HL-60 (cell line): ENCODE measurements around the gene C13orf42.

Experiments
- POLR2AphosphoS5 ChIP-seq: IDR thresholded peaks from 2 replicates; pipeline ENCODE4 v1.6.1; 2012; ENCODE audit warnings: low read depth
- SPI1 ChIP-seq: IDR thresholded peaks from 2 replicates; pipeline ENCODE4 v1.6.1; 2012; ENCODE audit warnings: low read depth, mild to moderate bottlenecking, borderline replicate concordance
- TF ChIP-seq, protein P1 (sequence below): IDR thresholded peaks from one replicate; pipeline ENCODE4 v1.5.1; 2011; ENCODE audit warnings: low read length, control low read depth, inconsistent platforms; ENCODE audit not compliant: insufficient read depth
- TF ChIP-seq, protein P2 (sequence below): IDR thresholded peaks from 2 replicates; pipeline ENCODE4 v1.6.1; 2012; ENCODE audit warnings: low read depth; ENCODE audit not compliant: insufficient replicate concordance

DNA sequence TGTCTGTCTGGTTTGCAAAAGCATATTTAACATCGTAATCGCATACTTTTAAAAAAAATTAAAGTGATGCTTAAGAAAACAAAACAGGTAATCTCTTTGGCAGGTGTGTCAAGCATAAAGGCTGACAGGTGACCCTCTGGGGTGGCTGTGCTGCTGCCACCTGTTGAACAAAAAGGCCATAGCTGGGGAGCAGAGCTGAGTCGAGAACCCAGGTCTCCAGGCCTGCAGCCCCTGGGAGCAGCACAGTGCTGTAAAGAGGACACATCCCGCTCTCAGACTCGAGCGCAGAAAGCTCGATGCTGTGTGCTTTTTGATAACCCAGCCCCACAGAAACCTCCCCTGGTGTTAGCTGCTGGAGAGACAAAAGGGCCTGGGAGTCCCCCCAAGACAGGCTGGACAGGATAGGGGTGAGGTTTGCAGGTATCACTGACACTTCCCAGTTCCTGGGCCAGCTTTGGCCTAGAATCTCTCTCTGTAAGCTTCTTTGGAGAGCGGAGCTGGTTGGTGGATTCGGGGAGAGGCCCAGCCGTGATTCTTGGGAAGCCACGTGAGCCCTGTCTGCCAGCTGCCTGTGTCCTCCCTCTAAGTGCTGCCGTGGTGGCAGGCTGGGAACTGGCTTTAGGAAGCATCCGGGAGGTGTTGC, 66.9 kb downstream of the C13orf42 start:
- TF ChIP-seq, protein P1, sequence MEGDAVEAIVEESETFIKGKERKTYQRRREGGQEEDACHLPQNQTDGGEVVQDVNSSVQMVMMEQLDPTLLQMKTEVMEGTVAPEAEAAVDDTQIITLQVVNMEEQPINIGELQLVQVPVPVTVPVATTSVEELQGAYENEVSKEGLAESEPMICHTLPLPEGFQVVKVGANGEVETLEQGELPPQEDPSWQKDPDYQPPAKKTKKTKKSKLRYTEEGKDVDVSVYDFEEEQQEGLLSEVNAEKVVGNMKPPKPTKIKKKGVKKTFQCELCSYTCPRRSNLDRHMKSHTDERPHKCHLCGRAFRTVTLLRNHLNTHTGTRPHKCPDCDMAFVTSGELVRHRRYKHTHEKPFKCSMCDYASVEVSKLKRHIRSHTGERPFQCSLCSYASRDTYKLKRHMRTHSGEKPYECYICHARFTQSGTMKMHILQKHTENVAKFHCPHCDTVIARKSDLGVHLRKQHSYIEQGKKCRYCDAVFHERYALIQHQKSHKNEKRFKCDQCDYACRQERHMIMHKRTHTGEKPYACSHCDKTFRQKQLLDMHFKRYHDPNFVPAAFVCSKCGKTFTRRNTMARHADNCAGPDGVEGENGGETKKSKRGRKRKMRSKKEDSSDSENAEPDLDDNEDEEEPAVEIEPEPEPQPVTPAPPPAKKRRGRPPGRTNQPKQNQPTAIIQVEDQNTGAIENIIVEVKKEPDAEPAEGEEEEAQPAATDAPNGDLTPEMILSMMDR: no peak
- TF ChIP-seq POLR2AphosphoS5: no peak
- TF ChIP-seq, protein P2, sequence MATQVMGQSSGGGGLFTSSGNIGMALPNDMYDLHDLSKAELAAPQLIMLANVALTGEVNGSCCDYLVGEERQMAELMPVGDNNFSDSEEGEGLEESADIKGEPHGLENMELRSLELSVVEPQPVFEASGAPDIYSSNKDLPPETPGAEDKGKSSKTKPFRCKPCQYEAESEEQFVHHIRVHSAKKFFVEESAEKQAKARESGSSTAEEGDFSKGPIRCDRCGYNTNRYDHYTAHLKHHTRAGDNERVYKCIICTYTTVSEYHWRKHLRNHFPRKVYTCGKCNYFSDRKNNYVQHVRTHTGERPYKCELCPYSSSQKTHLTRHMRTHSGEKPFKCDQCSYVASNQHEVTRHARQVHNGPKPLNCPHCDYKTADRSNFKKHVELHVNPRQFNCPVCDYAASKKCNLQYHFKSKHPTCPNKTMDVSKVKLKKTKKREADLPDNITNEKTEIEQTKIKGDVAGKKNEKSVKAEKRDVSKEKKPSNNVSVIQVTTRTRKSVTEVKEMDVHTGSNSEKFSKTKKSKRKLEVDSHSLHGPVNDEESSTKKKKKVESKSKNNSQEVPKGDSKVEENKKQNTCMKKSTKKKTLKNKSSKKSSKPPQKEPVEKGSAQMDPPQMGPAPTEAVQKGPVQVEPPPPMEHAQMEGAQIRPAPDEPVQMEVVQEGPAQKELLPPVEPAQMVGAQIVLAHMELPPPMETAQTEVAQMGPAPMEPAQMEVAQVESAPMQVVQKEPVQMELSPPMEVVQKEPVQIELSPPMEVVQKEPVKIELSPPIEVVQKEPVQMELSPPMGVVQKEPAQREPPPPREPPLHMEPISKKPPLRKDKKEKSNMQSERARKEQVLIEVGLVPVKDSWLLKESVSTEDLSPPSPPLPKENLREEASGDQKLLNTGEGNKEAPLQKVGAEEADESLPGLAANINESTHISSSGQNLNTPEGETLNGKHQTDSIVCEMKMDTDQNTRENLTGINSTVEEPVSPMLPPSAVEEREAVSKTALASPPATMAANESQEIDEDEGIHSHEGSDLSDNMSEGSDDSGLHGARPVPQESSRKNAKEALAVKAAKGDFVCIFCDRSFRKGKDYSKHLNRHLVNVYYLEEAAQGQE: no peak
- no peak for TF ChIP-seq SPI1
